ENCODE data around the gene CTF1. TPM values are rescaled to one million over a fixed set of nuclear protein-coding genes. Genes with fewer than 3 reads are reported as not detected.
A peak's percentile ranks its signal among the peaks of the same experiment; 100 is the strongest.

The CTF1 gene
- total RNA-seq, 1 donor from 2014 or later: 0.21 TPM

DNA sequence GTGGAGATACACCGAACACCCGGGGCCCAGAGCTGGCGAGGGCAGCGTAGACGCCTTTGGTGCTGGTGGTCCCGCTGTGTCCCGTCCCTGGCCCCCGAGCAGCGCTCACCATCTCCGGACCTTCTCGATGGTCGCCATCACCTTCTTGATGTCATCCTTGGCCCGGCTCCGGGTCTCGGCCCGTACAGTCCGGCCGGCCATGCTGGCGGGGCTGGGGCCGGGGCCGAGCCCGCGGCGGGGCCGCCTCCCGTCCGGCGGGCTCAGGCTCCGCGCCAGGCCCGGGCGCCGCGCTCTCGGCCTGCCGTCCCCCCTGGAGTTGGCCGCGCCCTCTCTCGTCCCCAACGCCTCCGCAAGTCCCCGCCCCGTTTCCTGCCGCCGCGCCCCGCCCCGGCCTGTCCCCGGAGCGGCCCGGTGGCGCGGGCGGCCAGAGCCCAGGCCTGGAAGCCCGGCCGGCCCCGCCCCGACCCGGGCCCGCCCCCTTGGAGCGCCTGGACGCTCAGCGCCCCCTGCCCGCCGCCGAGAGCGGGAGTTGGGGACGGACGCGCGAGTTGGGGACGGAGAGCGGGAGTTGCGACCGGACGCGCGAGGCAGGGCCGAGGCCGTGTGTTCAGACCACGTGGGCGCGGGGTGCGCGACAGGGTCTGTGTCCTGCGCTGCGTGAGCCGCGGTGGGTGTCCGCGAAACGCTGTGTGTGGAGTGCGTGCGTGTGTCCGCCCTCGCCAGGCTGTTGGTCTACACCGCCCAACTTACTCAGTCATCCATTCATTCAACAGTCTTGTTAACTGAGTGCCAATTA, 2.5 kb upstream of the CTF1 start, which contains the start of gene BCL7C:
TSS of gene BCL7C (minus strand) at position 334 of the 796 bp plus-strand sequence. CDS start at position 201, 133 bp downstream.
- peak; percentile 70 to 96 for DNase-seq (ENCODE audit: low spot score in 2 of 2)
- Histone ChIP-seq H3K27ac (peak within 1 kb of the TSS; percentile 99), H3K4me3 (peak within 1 kb of the TSS; percentile 87 to 93), H3K9me3 (no peaks in the 10 kb centered on the region), H3K27me3 (no peaks in the 10 kb centered on the region), H3K4me1 (peaks cover 20 to 32% of the 10 kb centered on the region in 2 donors), H3K36me3 (peaks cover 20 to 26% of the 10 kb centered on the region in 2 donors)
- TF ChIP-seq, protein P1, sequence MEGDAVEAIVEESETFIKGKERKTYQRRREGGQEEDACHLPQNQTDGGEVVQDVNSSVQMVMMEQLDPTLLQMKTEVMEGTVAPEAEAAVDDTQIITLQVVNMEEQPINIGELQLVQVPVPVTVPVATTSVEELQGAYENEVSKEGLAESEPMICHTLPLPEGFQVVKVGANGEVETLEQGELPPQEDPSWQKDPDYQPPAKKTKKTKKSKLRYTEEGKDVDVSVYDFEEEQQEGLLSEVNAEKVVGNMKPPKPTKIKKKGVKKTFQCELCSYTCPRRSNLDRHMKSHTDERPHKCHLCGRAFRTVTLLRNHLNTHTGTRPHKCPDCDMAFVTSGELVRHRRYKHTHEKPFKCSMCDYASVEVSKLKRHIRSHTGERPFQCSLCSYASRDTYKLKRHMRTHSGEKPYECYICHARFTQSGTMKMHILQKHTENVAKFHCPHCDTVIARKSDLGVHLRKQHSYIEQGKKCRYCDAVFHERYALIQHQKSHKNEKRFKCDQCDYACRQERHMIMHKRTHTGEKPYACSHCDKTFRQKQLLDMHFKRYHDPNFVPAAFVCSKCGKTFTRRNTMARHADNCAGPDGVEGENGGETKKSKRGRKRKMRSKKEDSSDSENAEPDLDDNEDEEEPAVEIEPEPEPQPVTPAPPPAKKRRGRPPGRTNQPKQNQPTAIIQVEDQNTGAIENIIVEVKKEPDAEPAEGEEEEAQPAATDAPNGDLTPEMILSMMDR (IDR thresholded peaks at IDR 0.05): peak; percentile 24 to 61 (median 53)
- intact Hi-C loops (cut with DNase I): loop anchor here (1.0 to 2.0 kb wide), 3 partner anchors 19 to 63 kb away; partner anchors contain the start of gene SETD1A

DNA sequence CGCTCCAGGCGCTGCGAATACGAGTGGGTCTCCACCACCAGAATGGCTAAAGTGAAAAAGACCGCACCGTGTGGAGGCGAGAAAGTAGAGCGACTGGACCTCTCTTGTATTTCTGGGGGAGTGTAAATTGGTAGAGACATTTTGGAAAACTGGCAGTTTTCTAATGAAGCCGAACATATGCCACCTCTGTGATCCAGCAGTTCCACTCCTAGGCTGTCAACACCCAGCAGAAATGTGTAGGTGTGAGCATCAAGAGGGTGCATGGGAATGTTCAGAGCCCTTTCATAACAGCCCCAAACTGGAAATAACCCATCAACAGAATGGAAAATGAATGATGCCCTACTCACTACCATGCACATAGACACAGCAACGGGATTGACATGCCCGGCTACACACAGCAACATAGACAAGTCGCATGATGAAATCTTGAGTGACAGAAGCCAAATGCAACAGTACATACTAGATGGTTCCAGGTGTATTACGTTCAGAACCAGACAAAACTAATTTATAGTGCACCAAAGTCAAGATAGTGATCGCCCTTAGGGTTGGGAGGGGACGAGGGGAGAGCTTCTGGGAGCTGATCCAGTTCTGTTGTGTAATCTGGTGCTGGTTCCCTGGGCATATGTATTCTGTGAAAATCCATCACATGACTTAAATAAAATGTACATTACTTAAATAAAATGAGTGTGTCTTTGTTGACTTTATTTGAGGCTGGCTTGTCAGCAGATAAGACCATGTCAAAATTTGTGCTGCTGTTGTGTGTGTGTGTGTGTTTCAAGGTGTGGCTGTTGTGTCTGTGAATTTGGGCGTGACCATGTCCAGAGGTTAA, 1.7 kb upstream of the CTF1 start:
- peaks cover 20 to 32% of the 10 kb centered on the region in 2 donors for H3K4me1 ChIP-seq
- H3K9me3 ChIP-seq: no peaks in the 10 kb centered on the region
- H3K27me3 ChIP-seq: no peaks in the 10 kb centered on the region
- TF ChIP-seq, protein P1 (IDR thresholded peaks at IDR 0.05): no peak
- DNase-seq (ENCODE audit: low spot score in 2 of 2): no peak
- H3K4me3 ChIP-seq: peak overlapping the region; percentile 87 to 93
- peak overlapping the region; percentile 99 for H3K27ac ChIP-seq
- intact Hi-C loops (cut with DNase I): loop anchor here (1.0 to 2.0 kb wide), 3 partner anchors 19 to 62 kb away; partner anchors contain the start of gene SETD1A
- H3K36me3 ChIP-seq: peaks cover 12 to 18% of the 10 kb centered on the region in 2 donors

DNA sequence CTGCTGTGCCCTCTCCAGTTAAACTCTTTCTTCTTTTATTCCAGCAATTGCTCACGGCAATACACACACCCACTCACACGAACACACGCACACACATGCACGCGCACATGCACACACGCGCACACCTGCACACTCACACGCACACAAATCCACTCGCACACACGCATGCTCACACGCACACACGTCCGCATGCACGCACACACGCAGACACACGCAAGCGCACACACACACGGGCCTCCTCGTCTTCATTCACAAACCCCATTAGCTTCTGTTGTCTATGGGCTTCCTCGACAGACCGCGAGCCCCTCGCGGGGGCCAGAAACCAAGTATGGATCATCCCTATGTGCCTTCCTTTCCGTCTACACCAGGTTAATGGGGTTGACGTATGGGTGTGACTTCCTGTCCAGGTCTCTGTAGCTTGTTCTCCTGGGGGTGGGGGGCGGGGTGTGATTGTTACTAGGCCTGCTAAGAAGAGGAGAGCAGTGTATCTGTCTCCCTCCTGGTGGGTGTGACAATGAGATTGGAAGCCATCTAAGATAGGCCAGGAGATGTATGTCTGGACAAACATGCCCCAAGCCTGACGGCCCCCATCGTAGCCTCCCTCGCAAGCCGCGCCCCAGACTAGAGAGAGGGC, 670 bp upstream of the CTF1 start:
- no peak for DNase-seq (ENCODE audit: low spot score in 2 of 2)

DNA sequence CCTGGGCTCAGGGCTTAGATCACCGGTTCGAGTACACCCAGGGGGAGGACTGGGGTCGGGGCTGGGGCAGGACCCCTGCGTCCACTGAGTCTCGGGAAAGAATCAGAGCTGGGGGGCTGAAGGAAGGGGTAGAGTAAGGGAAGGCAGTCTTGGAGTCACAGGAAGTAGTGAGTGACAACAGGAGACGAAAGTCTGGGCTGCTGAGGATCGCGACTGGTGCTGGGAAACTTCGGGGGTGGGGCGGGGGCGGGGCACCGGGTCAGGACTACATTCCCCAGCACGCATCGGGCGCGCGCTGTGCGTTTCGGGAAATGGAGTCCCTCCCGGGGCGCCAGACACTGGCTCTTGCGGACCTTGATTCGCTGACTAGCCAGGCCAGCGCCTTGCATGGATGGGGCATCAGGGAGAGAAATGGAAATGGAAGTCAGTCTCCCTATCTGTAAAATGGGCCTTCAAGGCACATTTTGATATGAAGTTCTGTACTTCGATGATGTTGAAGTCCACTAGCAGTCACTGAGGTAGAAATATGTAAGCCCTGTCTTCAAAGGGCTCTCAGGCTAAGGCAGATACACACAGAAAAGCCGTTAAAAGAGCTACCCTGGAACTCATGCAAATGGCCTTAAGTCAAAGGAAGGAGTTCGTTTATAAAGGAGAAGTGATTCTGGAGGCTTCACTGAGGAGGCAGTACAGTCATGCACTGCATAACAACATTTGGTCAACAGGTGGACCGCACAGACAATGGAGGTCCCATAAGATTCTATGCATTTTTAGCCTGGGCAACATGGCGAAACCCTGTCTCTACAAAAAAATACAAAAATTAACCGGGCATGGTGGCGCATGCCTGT, 697 bp downstream of the CTF1 start:
- Histone ChIP-seq H3K27me3 (no peaks in the 10 kb centered on the region), H3K4me3 (peak overlapping the region; percentile 62 to 73), H3K27ac (peak overlapping the region; percentile 99), H3K36me3 (peaks cover 0 to 4% of the 10 kb centered on the region in 2 donors), H3K4me1 (peaks cover 20 to 32% of the 10 kb centered on the region in 2 donors), H3K9me3 (no peaks in the 10 kb centered on the region)
- DNase-seq (ENCODE audit: low spot score in 2 of 2): peak; percentile 65 to 95
- TF ChIP-seq, protein P1 (IDR thresholded peaks at IDR 0.05): no peak
- intact Hi-C loops (cut with DNase I): loop anchor here (1.0 to 2.0 kb wide), 3 partner anchors 25 to 198 kb away; partner anchors contain the start of gene SRCAP

More for the DNA sequence above, 670 bp upstream of the CTF1 start:
- no peaks in the 10 kb centered on the region for H3K9me3 ChIP-seq
- peak overlapping the region; percentile 62 to 73 for H3K4me3 ChIP-seq
- H3K36me3 ChIP-seq: peaks cover 7 to 14% of the 10 kb centered on the region in 2 donors
- no peaks in the 10 kb centered on the region for H3K27me3 ChIP-seq
- peak overlapping the region; percentile 99 for H3K27ac ChIP-seq
- peaks cover 20 to 32% of the 10 kb centered on the region in 2 donors for H3K4me1 ChIP-seq
- TF ChIP-seq, protein P1 (IDR thresholded peaks at IDR 0.05): no peak
- intact Hi-C loops (cut with DNase I): loop anchor here (1.0 to 2.0 kb wide), 5 partner anchors 27 to 197 kb away; partner anchors contain the start of genes SETD1A and SRCAP
